Measurements from ENCODE around the gene CTNNA3.
A peak's percentile ranks its signal among the peaks of the same experiment; 100 is the strongest.

The CTNNA3 gene

DNA sequence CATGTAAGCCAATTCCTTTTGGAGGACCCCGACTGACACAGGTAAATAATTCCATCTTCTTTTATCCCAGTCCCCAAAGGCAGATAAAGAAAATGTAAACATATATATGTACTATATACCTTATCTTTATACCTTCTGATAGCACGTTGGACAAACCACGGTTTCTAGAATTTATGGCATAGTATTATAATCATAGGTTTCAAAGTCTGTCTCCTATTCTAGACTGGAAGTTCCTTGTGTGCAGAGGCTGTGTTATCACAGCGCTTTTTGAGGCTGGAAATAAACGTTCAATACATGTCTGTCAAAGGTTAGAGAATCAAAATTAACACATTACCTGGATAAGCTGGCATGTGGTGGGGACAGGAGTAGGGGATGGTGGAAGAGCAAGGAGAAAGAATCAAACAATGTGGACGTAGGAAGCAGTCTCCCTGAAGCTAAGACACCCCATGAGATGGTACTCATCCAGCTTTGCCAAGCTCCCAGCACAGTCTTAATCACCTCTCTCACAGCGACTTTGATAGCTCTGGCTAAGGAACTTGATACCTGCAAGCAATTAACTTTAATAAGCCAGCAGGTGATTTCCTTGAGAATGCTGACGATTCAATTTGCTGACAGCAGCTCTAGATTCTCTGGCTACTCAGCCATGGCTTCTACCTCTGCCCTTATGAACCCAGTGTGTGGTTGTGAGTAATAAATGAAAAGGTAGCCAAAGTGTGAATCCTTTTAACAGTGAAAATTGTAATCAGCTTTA, 978.6 kb downstream of the CTNNA3 start:
- DNase-seq = peak; percentile 2

DNA sequence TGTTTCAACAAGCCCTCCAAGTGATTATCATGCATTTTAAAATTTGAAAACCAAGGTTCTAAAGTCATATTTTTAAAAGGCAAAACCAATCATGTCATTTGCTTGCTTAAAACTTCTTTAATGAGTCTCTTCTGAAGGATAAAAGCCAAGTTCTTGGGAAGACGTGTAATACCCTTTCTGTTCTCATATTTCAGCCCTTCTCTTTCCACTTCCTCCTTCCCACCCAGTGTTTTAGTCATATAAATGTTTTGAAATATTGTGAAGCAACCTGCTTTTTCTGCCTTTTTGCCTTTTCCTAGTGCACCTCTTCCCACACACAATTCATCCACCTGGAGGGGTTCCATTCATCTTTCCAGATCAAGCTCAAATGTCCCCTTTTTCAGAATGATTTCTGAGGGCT, 981.3 kb downstream of the CTNNA3 start:
- DNase-seq = no peak

- no peak for DNase-seq
Observed at GRCh38 chr10:66713387-66713786, 982.6 kb downstream of the CTNNA3 start.

GRCh38 chr10:66698069-66698468, 997.9 kb downstream of the CTNNA3 start:
- no peak for DNase-seq

DNA sequence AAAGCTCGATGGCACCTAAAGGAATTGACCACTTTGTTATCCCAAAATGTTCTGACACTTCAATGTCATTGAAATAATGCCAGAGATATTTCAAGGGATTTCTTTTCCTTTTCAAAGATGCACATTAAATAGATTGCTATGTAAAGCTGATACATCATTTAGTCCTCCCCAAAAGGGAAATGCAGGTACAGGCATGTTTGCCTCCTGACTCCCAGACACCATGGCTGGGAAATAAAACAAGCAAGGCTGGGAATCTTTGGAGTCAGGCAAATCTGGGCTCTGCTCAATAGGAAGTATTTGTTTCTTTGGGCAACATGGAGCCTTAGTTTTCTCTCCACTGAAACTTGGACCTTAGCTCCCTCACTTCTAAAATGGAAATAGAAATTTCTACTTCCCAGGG, 1000.9 kb downstream of the CTNNA3 start:
- no peak for DNase-seq

GRCh38 chr10:66684581-66684980, 1011.4 kb downstream of the CTNNA3 start:
- DNase-seq = no peak

DNA sequence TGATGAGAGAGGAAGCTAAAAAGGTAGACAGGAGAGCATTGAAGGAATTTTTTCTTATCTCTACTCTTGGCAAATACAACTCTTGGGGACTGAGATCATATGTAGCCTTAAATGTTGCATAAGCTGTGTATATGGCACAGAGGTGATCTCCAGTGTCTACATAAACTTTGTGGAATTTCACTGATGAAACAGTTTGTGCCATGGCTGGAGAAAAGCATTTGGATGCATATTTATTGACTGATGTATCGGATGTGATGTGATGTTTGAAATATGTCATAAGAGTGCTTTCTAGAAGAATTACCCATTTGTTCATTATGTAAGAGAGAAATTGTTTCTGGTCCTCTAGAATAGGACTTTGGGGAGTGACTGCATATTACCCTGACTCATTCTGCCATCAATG, 1015.1 kb downstream of the CTNNA3 start:
- DNase-seq = no peak

GRCh38 chr10:66678521-66678920, 1017.5 kb downstream of the CTNNA3 start:
- DNase-seq = no peak

GRCh38 chr10:66673071-66673470, 1022.9 kb downstream of the CTNNA3 start:
- no peak for DNase-seq

DNA sequence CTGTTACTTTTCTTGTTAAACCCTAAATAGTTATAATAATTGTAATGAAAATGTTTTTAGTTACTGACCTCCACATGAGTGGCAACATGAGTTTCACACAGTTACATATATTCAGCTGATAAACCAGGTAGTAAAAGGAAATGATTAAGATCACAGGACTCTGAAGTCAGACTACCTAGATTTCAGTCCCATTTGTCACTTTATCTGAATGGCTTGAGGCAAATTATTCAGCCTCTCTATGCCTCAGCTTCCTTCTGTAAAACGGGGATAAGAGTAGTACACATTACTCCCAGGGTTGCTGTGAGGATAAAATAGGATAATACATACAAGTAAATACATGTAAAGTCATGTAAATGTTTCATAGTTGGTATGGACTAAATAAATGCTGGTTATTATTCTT, 1024.4 kb downstream of the CTNNA3 start:
- no peak for DNase-seq

DNA sequence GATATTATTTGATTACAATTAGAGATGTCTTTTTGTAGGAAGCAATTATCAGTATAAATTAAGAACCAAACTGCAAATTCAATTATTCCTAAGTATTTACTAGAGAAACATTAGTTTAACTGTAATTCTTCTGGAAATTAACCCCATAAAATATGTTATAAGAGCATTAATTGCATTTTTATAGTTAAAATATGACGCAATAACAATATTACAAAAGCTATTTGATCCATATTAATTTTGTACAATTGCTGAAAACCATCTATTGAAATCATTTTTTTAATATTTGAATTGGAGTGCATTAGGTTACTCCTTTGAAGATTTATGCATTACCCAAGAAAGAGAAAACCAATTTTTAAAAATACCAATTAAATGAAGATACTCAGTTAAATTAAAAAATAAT, 1024.9 kb downstream of the CTNNA3 start:
- DNase-seq = no peak

GRCh38 chr10:66656499-66656898, 1039.5 kb downstream of the CTNNA3 start:
- DNase-seq = no peak

GRCh38 chr10:66654861-66655260, 1041.1 kb downstream of the CTNNA3 start:
- DNase-seq = no peak

- DNase-seq = no peak
Observed at GRCh38 chr10:66651308-66652082, 1044.5 kb downstream of the CTNNA3 start.

DNA sequence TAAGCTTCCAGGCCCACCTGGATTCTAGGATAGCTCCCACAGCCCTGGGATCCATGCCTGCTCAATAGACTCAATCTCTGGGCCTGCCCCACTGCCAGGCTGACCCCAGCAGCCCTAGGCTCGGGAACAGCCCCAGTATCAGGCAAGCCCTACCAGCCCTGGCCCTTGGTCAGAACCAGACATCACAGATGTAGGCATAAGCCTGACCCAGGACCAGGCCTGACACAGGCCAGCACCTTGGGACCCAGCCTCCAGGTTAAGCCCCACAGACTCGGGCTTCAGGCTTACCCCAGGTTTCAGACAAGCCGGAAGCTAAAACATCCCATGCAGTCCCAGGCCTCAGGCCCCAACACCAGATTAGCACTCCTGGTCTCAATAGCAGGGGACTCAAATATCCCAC, 1046.4 kb downstream of the CTNNA3 start:
- no peak for DNase-seq

GRCh38 chr10:66642217-66642616, 1053.8 kb downstream of the CTNNA3 start:
- DNase-seq = no peak

GRCh38 chr10:66639371-66639770, 1056.6 kb downstream of the CTNNA3 start:
- DNase-seq = no peak

- no peak for DNase-seq
Observed at GRCh38 chr10:66637273-66638036, 1058.5 kb downstream of the CTNNA3 start.

DNA sequence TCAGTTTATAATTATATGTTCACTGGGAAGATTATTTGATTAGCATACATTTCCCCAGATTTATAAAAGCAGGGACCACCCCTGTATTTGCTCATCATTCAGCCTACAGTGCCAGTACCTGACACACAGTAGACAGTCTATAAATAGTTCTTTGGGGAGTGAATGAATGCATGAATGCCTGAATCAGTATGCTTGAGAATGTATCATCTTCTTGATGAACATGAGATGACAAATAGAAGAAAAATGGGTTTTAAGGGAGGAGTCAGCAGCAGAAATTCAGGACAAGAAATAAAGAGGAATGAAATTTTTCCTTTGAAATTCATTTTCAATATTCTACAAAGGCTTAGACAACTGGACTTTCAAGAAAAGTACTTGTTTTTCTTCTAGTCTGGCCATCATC, 1066.0 kb downstream of the CTNNA3 start:
- no peak for DNase-seq

GRCh38 chr10:66627156-66627555, 1068.8 kb downstream of the CTNNA3 start:
- DNase-seq = no peak

GRCh38 chr10:66625709-66626590, 1070.0 kb downstream of the CTNNA3 start:
- no peak for DNase-seq

DNA sequence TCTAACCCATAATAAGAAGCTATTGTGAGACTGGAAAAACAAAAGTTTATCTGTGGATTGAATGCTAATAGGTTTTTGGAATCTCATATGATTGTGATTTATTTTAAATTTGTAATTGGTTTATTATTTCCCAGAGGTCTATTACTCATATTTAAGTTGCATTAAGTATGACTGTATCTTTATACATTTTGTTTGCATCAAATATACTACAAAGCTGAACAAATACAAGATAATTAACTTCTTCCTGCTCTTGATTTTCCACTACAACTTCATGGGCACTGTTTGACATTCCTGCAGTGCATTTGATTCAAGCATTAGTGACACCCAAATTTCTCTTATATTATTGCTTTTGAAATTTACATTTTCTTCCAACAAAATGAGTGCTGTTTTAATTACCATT, 1073.9 kb downstream of the CTNNA3 start:
- no peak for DNase-seq

DNA sequence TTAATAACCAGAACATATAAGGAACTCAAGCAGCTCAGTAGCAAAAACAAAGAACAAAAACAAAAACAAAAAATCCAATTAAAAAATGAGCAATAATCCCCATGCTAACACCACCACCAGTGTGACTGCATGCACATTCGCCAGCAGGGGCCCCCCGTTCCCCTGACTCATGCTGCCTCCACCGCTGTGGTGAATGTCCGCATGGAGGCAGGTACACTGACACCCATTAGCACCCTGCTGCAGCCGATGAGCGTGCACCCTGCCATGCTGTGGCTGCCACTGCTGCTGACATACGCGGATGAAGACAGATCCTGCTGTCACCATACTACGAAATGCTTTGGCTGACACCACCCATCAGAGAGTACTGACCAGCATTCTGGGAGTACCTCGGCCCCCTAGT, 1091.8 kb downstream of the CTNNA3 start:
- DNase-seq = no peak

All from NCI-H1105 (cell line).